ENCODE results near the gene SUN1. TPM values are rescaled to one million over a fixed set of nuclear protein-coding genes. Genes with fewer than 3 reads are reported as not detected.

SUN1 gene
- total and polyA plus RNA-seq, 7 donors: 23.4 to 130 (median 108) TPM

DNA sequence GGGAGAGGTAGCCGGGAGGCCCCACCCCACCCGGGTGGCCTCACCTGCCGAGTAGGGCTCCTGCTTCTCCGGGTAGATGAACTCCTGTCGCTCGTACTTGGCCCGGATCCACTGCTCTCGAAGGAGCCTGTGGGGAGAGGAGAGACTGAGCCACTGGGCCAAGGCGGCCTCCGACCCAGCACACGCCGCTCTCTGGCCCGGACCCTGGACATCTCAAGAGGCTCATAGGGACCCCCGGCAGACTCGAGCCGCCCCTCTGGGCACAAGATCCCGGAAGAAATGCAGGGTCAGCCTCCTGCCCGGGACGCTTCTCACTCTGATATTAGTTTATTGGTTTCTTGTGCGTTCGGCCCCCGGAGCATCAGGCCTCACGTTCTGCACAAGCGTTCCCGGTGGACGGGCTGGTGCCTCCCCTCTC, 87.7 kb downstream of the SUN1 start:
- 17 to 80% methylated on average over 26 of the region's 26 CpGs for WGBS, 2 donors
- intact Hi-C loops (cut with DNase I): loop anchor here (5.0 kb wide), 1 partner anchor 32 kb away; the partner anchor contains the start of gene ADAP1
- no peaks in the 10 kb centered on the region for H3K9me3 ChIP-seq

DNA sequence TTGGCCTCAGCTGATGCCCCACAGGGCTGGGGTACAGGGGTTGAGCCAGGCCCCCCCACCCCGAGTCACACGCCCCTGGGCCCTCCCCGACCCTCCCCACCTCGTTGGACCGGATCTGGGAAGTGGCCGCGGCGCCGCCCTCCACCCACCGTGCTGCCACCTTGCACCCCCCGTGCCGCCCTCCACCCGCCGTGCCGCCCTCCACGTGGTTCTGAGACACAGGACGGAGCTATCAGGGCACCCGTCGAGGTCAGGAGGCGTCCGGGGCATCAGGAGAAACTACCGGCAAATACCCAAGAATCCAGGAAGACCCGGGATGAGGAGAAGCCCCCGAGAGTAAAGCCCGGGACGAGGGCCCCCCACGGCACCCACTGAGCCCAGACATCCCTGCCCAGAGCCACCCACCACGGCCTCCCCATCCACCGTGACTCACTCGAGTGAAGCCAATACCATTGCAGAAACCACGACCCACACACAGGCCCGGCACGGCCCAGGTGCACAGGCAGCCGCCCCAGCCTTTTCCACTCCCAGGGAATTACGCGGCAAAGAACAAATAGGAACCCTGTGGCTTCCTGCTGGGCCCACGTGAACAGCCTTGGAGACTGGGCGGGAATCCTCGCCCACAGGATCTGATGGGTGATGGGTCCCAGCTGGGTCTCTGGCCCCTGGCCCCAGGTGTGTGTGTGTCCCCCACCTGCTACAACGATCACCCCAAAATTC, 88.2 kb downstream of the SUN1 start:
- peaks cover 0 to 34% (median 23%) of the 10 kb centered on the region in 4 donors for H3K4me1 ChIP-seq
- H3K4me3 ChIP-seq: no peak overlapping the region
- no peaks in the 10 kb centered on the region for H3K9me3 ChIP-seq
- intact Hi-C loops (cut with DNase I): no loop called here
- TF ChIP-seq POLR2AphosphoS5 (IDR thresholded peaks at IDR 0.05) (no peak), POLR2A (IDR thresholded peaks at IDR 0.05) (peak in 1 of 2 donors; percentile 15), EP300 (IDR thresholded peaks at IDR 0.05) (no peak)
- TF ChIP-seq, protein P1, sequence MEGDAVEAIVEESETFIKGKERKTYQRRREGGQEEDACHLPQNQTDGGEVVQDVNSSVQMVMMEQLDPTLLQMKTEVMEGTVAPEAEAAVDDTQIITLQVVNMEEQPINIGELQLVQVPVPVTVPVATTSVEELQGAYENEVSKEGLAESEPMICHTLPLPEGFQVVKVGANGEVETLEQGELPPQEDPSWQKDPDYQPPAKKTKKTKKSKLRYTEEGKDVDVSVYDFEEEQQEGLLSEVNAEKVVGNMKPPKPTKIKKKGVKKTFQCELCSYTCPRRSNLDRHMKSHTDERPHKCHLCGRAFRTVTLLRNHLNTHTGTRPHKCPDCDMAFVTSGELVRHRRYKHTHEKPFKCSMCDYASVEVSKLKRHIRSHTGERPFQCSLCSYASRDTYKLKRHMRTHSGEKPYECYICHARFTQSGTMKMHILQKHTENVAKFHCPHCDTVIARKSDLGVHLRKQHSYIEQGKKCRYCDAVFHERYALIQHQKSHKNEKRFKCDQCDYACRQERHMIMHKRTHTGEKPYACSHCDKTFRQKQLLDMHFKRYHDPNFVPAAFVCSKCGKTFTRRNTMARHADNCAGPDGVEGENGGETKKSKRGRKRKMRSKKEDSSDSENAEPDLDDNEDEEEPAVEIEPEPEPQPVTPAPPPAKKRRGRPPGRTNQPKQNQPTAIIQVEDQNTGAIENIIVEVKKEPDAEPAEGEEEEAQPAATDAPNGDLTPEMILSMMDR (IDR thresholded peaks at IDR 0.05): no peak
- peaks cover 0 to 5% (median 0%) of the 10 kb centered on the region in 4 donors for H3K36me3 ChIP-seq
- WGBS, 2 donors: 14 to 67% methylated on average over 40 of the region's 40 CpGs
- H3K27ac ChIP-seq: no peak overlapping the region
- DNase-seq: peak; percentile 52
- no peaks in the 10 kb centered on the region for H3K27me3 ChIP-seq

More for the DNA sequence above, 87.7 kb downstream of the SUN1 start:
- Histone ChIP-seq H3K4me3 (no peak overlapping the region), H3K36me3 (peaks cover 0 to 5% (median 0%) of the 10 kb centered on the region in 4 donors), H3K4me1 (peaks cover 0 to 28% (median 17%) of the 10 kb centered on the region in 4 donors), H3K27me3 (no peaks in the 10 kb centered on the region), H3K27ac (no peak overlapping the region)
- no peak for TF ChIP-seq EP300 (IDR thresholded peaks at IDR 0.05)
- TF ChIP-seq POLR2A (IDR thresholded peaks at IDR 0.05): no peak
- no peak for TF ChIP-seq POLR2AphosphoS5 (IDR thresholded peaks at IDR 0.05)
- TF ChIP-seq, protein P1 (IDR thresholded peaks at IDR 0.05): no peak
- DNase-seq: peak; percentile 62

DNA sequence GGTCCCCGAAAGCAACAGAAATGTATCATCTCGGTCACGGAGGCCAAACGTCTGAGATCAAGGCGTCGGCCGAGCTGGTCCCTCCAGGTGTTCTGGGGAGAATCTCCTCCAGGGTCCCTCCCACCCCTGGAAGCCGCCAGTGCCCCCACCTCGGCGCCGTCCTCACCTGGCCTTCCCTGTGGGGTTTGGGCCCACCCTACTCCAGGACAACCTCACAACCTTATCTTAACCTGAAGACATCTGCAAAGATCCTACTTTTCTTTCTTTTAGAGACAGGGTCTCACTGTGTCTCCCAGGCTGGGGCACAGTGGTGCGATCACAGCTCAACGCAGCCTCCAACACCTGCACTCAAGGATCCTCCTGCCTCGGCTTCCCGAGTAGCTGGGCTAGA, 88.8 kb downstream of the SUN1 start:
- no peaks in the 10 kb centered on the region for H3K9me3 ChIP-seq
- H3K27ac ChIP-seq: no peak overlapping the region
- TF ChIP-seq, protein P1 (IDR thresholded peaks at IDR 0.05): no peak
- TF ChIP-seq POLR2A (IDR thresholded peaks at IDR 0.05) (no peak), EP300 (IDR thresholded peaks at IDR 0.05) (no peak), POLR2AphosphoS5 (IDR thresholded peaks at IDR 0.05) (no peak)
- H3K4me1 ChIP-seq: peaks cover 0 to 38% (median 26%) of the 10 kb centered on the region in 4 donors
- H3K4me3 ChIP-seq: no peak overlapping the region
- DNase-seq: no peak
- peaks cover 0 to 5% (median 0%) of the 10 kb centered on the region in 4 donors for H3K36me3 ChIP-seq
- 43 to 83% methylated on average over 15 of the region's 15 CpGs for whole genome bisulfite sequencing, 2 donors
- no peaks in the 10 kb centered on the region for H3K27me3 ChIP-seq
- intact Hi-C loops (cut with DNase I): no loop called here

DNA sequence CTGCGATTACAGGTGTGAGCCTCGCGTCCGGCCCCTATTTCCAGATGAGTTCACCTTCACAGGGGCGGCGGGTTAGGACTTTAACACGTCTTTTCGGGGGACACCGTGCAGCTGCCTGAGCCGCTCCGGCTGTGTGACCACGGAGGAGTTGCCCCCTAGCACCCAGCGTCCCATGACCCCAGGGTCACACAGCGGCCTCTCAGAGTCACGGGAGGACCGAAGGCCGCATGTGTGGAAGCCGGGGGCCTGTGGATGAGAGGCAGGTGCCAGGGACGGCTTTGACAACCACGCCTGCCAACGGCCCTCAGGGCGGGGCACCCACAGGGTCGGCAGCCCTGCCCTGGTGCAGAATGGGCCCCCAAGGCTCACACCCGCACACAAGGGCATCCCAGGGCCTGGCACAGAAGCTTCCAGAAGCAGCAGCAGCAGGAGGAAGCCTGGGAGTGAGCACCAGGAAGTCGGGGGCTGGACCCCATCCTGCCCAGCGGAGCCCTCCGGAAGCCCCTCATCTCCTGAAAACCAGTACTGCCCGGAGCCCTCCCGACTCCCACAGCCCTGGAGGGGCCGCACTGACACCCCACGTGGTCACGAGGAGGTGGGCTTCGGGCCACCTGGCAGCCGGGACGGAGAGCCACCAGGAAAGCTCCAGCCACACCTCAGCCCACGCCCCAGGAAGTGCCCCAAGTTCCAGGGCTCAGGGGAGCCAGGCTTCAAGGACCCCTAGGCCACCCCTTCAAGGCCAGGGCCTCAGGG, 89.5 kb downstream of the SUN1 start:
- intact Hi-C loops (cut with DNase I): no loop called here
- WGBS, 2 donors: 29 to 60% methylated on average over 36 of the region's 36 CpGs
- Histone ChIP-seq H3K27ac (no peak overlapping the region), H3K4me3 (no peak overlapping the region), H3K4me1 (peaks cover 0 to 35% (median 21%) of the 10 kb centered on the region in 4 donors), H3K36me3 (peaks cover 0 to 5% (median 0%) of the 10 kb centered on the region in 4 donors), H3K9me3 (no peaks in the 10 kb centered on the region), H3K27me3 (no peaks in the 10 kb centered on the region)
- TF ChIP-seq EP300 (IDR thresholded peaks at IDR 0.05): no peak
- no peak for TF ChIP-seq POLR2AphosphoS5 (IDR thresholded peaks at IDR 0.05)
- TF ChIP-seq, protein P1 (IDR thresholded peaks at IDR 0.05): no peak
- TF ChIP-seq POLR2A (IDR thresholded peaks at IDR 0.05): no peak
- peak; percentile 66 for DNase-seq
